HG03025 (cell line): ENCODE data around the gene INO80C.
A peak's percentile ranks its signal among the peaks of the same experiment; 100 is the strongest.

Source experiments
- ATAC-seq: cut with Tn5 transposase; IDR thresholded peaks from one replicate; pipeline ENCODE4 v1.9.1; 2021; ENCODE audit warnings: mild to moderate bottlenecking, moderate library complexity; ENCODE audit not compliant: unreplicated experiment, low FRiP score

INO80C gene

GRCh38 chr18:35513181-35513936 lies 15.6 kb upstream of the INO80C start:
- ATAC-seq = no peak

GRCh38 chr18:35512761-35513160 lies 15.0 kb upstream of the INO80C start:
- no peak for ATAC-seq

GRCh38 chr18:35511833-35512232 lies 14.1 kb upstream of the INO80C start:
- no peak for ATAC-seq

- ATAC-seq = peak; percentile 80
Measured at GRCh38 chr18:35511428-35511827, 13.7 kb upstream of the INO80C start.

- ATAC-seq = no peak
Measured at GRCh38 chr18:35510076-35510651, 12.4 kb upstream of the INO80C start.

GRCh38 chr18:35508746-35509338 lies 11.1 kb upstream of the INO80C start:
- ATAC-seq = no peak

- ATAC-seq = no peak
Measured at GRCh38 chr18:35508030-35508429, 10.3 kb upstream of the INO80C start.

GRCh38 chr18:35507623-35508022 lies 9.9 kb upstream of the INO80C start:
- no peak for ATAC-seq

- no peak for ATAC-seq
Measured at GRCh38 chr18:35507192-35507591, 9.4 kb upstream of the INO80C start.

GRCh38 chr18:35506024-35506712 lies 8.4 kb upstream of the INO80C start:
- no peak for ATAC-seq

GRCh38 chr18:35504996-35505395 lies 7.2 kb upstream of the INO80C start:
- no peak for ATAC-seq

- ATAC-seq = no peak
Measured at GRCh38 chr18:35502052-35502451, 4.3 kb upstream of the INO80C start.

- ATAC-seq = no peak
Measured at GRCh38 chr18:35501369-35501768, 3.6 kb upstream of the INO80C start.

GRCh38 chr18:35500113-35500512 lies 2.4 kb upstream of the INO80C start:
- ATAC-seq = no peak

GRCh38 chr18:35497027-35497369 lies 762 bp downstream of the INO80C start:
- ATAC-seq = peak; percentile 17

- ATAC-seq = no peak
Measured at GRCh38 chr18:35495536-35496314, 2.0 kb downstream of the INO80C start.

- ATAC-seq = no peak
Measured at GRCh38 chr18:35494251-35495220, 3.2 kb downstream of the INO80C start.

GRCh38 chr18:35491700-35492077 lies 6.1 kb downstream of the INO80C start:
- no peak for ATAC-seq

- ATAC-seq = no peak
Measured at GRCh38 chr18:35490894-35491699, 6.7 kb downstream of the INO80C start.
